A549 treated with DMSO at 1 μM for 4 hours (cell line): ENCODE measurements around the gene AGO4. TPM values are rescaled to one million over a fixed set of nuclear protein-coding genes. Genes with fewer than 3 reads are reported as not detected.

Experiments
- total RNA-seq: library from RNA; stranded (reverse); fragments of 200-300 nt; extraction: Qiagen RNA extraction; gene quantifications from 5 replicates; pipeline ENCODE4 v1.2.3, GENCODE V29; 2022; ENCODE audit warnings: low read depth

The AGO4 gene
- 2.3 to 6.1 TPM (median 4.9 TPM) in 5 replicates for total RNA-seq

GRCh38 chr1:35807614-35808449 is at the start of gene AGO4:
TSS of gene AGO4 (plus strand) at chr1:35808016. CDS start at chr1:35808417, 401 bp downstream.

DNA sequence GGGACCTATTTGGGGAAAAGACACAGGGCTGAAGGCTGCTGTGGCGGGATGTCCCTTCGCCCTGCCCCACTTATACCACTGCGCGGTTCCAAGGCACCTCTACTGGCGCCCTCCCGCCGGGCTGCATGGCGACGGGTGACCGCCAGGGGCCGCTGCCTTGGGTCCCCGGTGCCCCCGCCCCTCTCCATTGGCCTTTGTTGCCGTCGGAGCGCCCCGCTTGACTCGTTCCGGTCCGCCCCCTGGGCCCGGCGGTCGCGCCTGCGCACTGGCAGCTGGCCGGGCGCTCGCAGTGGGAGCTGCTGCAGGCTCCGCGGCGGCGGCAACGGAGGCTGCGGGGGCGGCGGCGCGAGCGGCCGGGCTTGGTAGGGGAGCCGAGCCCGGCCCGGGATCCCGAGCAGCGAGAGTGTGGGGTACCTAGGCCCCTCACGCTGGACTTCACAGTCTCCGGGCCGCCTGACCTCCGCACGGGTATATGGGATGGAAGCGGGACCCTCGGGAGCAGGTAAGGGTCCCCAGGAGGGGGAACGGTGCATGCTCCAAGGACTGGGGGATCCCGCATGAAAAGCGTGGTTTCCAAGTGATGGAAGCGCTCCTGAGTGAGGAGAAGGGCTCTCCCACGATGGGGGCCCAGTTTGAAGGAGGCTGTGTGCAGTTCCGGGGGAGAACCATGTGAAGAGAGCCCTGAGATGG is 75.3 kb downstream of the AGO4 start, which contains the start of gene AGO1:
AGO1 (plus strand) TSS at position 265 of the 690 bp plus-strand sequence; CDS start at position 478, 213 bp downstream.

Other genes starting within 250 kb of the AGO4 start
- gene TFAP2E, start 234.7 kb upstream of the AGO4 start, total RNA-seq, result 0.35 to 0.77 TPM (median 0.47 TPM) in 5 replicates
- gene PSMB2, start 166.5 kb upstream of the AGO4 start, total RNA-seq, result 80.4 to 107 TPM (median 106 TPM) in 5 replicates
- 12.4 to 15.2 TPM (median 13.3 TPM) in 5 replicates for gene C1orf216, start 89.1 kb upstream of the AGO4 start, total RNA-seq
- gene CLSPN, start 38.0 kb upstream of the AGO4 start, total RNA-seq, result 10.0 to 13.4 TPM (median 12.9 TPM) in 5 replicates
- 3.9 to 6.3 TPM (median 5.0 TPM) in 5 replicates for gene AGO1, start 75.2 kb downstream of the AGO4 start, total RNA-seq
- 5.2 to 9.3 TPM (median 8.8 TPM) in 5 replicates for gene AGO3, start 123.1 kb downstream of the AGO4 start, total RNA-seq